ENCODE results near the gene ARRB1. TPM values are rescaled to one million over a fixed set of nuclear protein-coding genes. Genes with fewer than 3 reads are reported as not detected.
A peak's percentile ranks its signal among the peaks of the same experiment; 100 is the strongest.

ARRB1 gene
- total and polyA plus RNA-seq, 9 of the 15 experiments (the other 6 are each of a cell fraction or from before 2014, with no cell fraction given) = 6.6 to 45.4 (median 28.5) TPM

- TF ChIP-seq FIP1L1 (IDR thresholded peaks at IDR 0.05; ENCODE audit: low read depth, low read length, poor library complexity, severe bottlenecking) (peak; percentile 40), PTBP1 (IDR thresholded peaks at IDR 0.05; ENCODE audit: low read depth, low read length) (no peak), RERE (CRISPR knock-in tag; IDR thresholded peaks at IDR 0.05; ENCODE audit: borderline replicate concordance) (no peak), ZNF583 (CRISPR knock-in tag; IDR thresholded peaks at IDR 0.05) (0 out of 2 replicates have a peak, but pooled peaks have one; percentile 9), RB1 (IDR thresholded peaks at IDR 0.05; ENCODE audit: low read depth) (peak; percentile 6), U2AF1 (optimal IDR thresholded peaks at IDR 0.05; ENCODE audit: low read depth, low read length) (peak; percentile 49), POLR2B (IDR thresholded peaks at IDR 0.05; ENCODE audit: low read depth, partially characterized antibody) (peak; percentile 62), DACH1 (IDR thresholded peaks at IDR 0.05; ENCODE audit: partially characterized antibody) (no peak), KDM1A (IDR thresholded peaks at IDR 0.05) (peak in 1 of 2 experiments; percentile 81; a peak in 1 of 4 replicates), ZBTB17 (CRISPR knock-in tag; IDR thresholded peaks at IDR 0.05) (peak; percentile 77; the same call in 1 of the 2 replicates), BACH1 (tag; IDR thresholded peaks at IDR 0.05) (no peak), TFAM (CRISPR knock-in tag; conservative IDR thresholded peaks at IDR 0.05) (no peak), SAFB2 (IDR thresholded peaks at IDR 0.05; ENCODE audit: borderline replicate concordance, low read depth, low read length, severe bottlenecking) (no peak), RUNX1 (IDR thresholded peaks at IDR 0.05; ENCODE audit: low read depth) (no peak)
- TF ChIP-seq, protein P1, sequence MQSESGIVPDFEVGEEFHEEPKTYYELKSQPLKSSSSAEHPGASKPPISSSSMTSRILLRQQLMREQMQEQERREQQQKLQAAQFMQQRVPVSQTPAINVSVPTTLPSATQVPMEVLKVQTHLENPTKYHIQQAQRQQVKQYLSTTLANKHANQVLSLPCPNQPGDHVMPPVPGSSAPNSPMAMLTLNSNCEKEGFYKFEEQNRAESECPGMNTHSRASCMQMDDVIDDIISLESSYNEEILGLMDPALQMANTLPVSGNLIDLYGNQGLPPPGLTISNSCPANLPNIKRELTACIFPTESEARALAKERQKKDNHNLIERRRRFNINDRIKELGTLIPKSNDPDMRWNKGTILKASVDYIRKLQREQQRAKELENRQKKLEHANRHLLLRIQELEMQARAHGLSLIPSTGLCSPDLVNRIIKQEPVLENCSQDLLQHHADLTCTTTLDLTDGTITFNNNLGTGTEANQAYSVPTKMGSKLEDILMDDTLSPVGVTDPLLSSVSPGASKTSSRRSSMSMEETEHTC (IDR thresholded peaks at IDR 0.05) = no peak
- TF ChIP-seq, protein P2, sequence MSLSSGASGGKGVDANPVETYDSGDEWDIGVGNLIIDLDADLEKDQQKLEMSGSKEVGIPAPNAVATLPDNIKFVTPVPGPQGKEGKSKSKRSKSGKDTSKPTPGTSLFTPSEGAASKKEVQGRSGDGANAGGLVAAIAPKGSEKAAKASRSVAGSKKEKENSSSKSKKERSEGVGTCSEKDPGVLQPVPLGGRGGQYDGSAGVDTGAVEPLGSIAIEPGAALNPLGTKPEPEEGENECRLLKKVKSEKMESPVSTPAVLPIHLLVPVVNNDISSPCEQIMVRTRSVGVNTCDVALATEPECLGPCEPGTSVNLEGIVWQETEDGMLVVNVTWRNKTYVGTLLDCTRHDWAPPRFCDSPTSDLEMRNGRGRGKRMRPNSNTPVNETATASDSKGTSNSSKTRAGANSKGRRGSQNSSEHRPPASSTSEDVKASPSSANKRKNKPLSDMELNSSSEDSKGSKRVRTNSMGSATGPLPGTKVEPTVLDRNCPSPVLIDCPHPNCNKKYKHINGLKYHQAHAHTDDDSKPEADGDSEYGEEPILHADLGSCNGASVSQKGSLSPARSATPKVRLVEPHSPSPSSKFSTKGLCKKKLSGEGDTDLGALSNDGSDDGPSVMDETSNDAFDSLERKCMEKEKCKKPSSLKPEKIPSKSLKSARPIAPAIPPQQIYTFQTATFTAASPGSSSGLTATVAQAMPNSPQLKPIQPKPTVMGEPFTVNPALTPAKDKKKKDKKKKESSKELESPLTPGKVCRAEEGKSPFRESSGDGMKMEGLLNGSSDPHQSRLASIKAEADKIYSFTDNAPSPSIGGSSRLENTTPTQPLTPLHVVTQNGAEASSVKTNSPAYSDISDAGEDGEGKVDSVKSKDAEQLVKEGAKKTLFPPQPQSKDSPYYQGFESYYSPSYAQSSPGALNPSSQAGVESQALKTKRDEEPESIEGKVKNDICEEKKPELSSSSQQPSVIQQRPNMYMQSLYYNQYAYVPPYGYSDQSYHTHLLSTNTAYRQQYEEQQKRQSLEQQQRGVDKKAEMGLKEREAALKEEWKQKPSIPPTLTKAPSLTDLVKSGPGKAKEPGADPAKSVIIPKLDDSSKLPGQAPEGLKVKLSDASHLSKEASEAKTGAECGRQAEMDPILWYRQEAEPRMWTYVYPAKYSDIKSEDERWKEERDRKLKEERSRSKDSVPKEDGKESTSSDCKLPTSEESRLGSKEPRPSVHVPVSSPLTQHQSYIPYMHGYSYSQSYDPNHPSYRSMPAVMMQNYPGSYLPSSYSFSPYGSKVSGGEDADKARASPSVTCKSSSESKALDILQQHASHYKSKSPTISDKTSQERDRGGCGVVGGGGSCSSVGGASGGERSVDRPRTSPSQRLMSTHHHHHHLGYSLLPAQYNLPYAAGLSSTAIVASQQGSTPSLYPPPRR (CRISPR knock-in tag; IDR thresholded peaks at IDR 0.05; ENCODE audit: borderline replicate concordance) = no peak
Measured at GRCh38 chr11:75351791-75352587, 528 bp upstream of the ARRB1 start (continued).
